Mesendoderm (in vitro differentiated cells): ENCODE measurements around the gene LIN7C.

Source experiments
- DNase-seq: peaks from one replicate; pipeline ENCODE4 v3.0.0; 2013
- H2AK5ac ChIP-seq: 2 replicates; pipeline ENCODE4 v1.6.1; 2013; ENCODE audit warnings: low read length, inconsistent platforms
- H2BK120ac ChIP-seq: 2 replicates; pipeline ENCODE4 v1.6.1; 2013; ENCODE audit warnings: low read depth, mild to moderate bottlenecking, low read length, moderate library complexity, mixed read lengths
- H2BK15ac ChIP-seq: replicated peaks from 2 replicates; pipeline ENCODE4 v1.6.1; 2013; ENCODE audit warnings: low read depth, mild to moderate bottlenecking, moderate library complexity
- H2BK5ac ChIP-seq: 2 replicates; pipeline ENCODE4 v1.6.1; 2013; ENCODE audit warnings: low read length, inconsistent platforms
- H3K18ac ChIP-seq: 2 replicates; pipeline ENCODE4 v1.6.1; 2013; ENCODE audit warnings: mild to moderate bottlenecking, low read length, mixed read lengths
- H3K23ac ChIP-seq: one replicate; pipeline ENCODE4 v1.6.1; 2013; ENCODE audit warnings: low read length
- H3K27ac ChIP-seq: 2 replicates; pipeline ENCODE4 v1.5.1; 2013; ENCODE audit warnings: low read depth, mild to moderate bottlenecking, inconsistent platforms, low read length, moderate library complexity
- H3K27me3 ChIP-seq: 2 replicates; pipeline ENCODE4 v1.6.1; 2013; ENCODE audit warnings: low read length, control low read depth, mild to moderate bottlenecking, inconsistent platforms; ENCODE audit not compliant: insufficient read depth, poor library complexity
- H3K36me3 ChIP-seq: 2 replicates; pipeline ENCODE4 v1.6.1; 2013; ENCODE audit warnings: low read length, inconsistent platforms; ENCODE audit not compliant: control insufficient read depth, insufficient read depth
- H3K4ac ChIP-seq: one replicate; pipeline ENCODE4 v1.6.1; 2013; ENCODE audit warnings: low read depth, mild to moderate bottlenecking, low read length, moderate library complexity
- H3K4me1 ChIP-seq: 2 replicates; pipeline ENCODE4 v1.6.1; 2013; ENCODE audit warnings: low read depth, low read length, inconsistent platforms; ENCODE audit not compliant: control insufficient read depth
- H3K4me2 ChIP-seq: 2 replicates; pipeline ENCODE4 v1.6.1; 2013; ENCODE audit warnings: low read length
- H3K4me3 ChIP-seq: 2 replicates; pipeline ENCODE4 v1.5.1; 2013; ENCODE audit warnings: mild to moderate bottlenecking, low read length
- H3K56ac ChIP-seq: one replicate; pipeline ENCODE4 v1.6.1; 2013; ENCODE audit warnings: low read length
- H3K79me1 ChIP-seq: 2 replicates; pipeline ENCODE4 v1.6.1; 2013; ENCODE audit warnings: low read length, inconsistent platforms
- H3K79me2 ChIP-seq: 2 replicates; pipeline ENCODE4 v1.6.1; 2013; ENCODE audit warnings: mild to moderate bottlenecking, low read length; ENCODE audit not compliant: control insufficient read depth, insufficient read depth
- H3K9ac ChIP-seq: 2 replicates; pipeline ENCODE4 v1.6.1; 2013; ENCODE audit warnings: low read length, inconsistent platforms
- H4K5ac ChIP-seq: one replicate; pipeline ENCODE4 v1.6.1; 2013; ENCODE audit warnings: low read length
- H4K8ac ChIP-seq: one replicate; pipeline ENCODE4 v1.6.1; 2013; ENCODE audit warnings: low read depth, mild to moderate bottlenecking, control low read depth, low read length, moderate library complexity
- WGBS: extraction: QIAGEN DNeasy Blood & Tissue Kit; methylation state at CpG from one replicate; pipeline ENCODE4 v1.1.7; 2013; ENCODE audit warnings: low lambda C conversion rate, missing lambda C conversion rate; ENCODE audit not compliant: insufficient coverage; ENCODE audit errors: extremely low coverage; 5-methylcytosine and 5-hydroxymethylcytosine counted together

The LIN7C gene

DNA sequence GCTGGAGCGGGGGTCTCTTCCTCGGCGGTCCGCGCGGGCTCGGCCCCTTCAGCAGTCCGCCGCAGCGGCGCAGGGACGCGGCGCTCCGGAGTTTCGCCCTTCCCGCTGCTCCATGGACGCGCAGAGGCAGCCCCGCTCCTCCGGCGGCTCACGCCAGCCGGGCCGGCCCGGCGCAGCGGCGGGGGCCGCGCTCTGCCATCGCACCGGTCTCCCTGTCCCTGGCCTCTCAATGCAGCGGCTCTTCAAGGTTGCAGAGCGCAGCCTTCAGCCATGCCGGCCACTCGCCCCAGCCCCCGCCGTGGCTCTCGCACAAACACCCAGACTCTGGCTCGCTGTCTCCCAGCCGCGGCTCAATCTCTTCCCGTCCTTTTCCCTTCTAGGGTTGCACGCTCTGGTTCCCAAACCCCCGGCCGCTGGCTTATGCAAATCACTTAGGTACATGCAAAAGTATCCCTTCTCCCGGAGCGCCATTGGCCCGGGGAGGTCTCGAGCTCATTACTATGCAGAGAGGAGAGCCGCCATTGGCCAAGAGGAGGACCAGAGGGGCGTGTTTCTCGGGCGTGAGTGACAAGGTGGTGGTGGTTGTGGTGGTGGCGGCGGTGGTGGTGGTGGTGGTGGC is 34.1 kb downstream of the LIN7C start, which contains the start of gene LGR4:
TSS of gene LGR4 (minus strand) at position 393 of the 619 bp plus-strand sequence. CDS start 488 bp downstream, outside the sequence.
- Histone ChIP-seq H3K79me2 (peaks cover 33% of the 10 kb centered on the region), H3K79me1 (peaks cover 13% of the 10 kb centered on the region), H3K23ac (peak within 1 kb of the TSS; percentile 19), H3K56ac (peak within 1 kb of the TSS; percentile 92), H4K8ac (no peak within 1 kb of the TSS), H2BK120ac (peak within 1 kb of the TSS; percentile 47), H3K9ac (peak within 1 kb of the TSS; percentile 88), H3K4ac (peak within 1 kb of the TSS; percentile 85), H3K4me2 (peak within 1 kb of the TSS; percentile 63), H3K27me3 (no peaks in the 10 kb centered on the region), H3K27ac (peak within 1 kb of the TSS; percentile 95), H3K4me3 (peak within 1 kb of the TSS; percentile 71), H3K4me1 (peaks cover 4% of the 10 kb centered on the region), H2AK5ac (no peak within 1 kb of the TSS), H4K5ac (no peak within 1 kb of the TSS), H3K36me3 (no peaks in the 10 kb centered on the region), H2BK15ac (no peak within 1 kb of the TSS), H3K18ac (peak within 1 kb of the TSS; percentile 72), H2BK5ac (peak within 1 kb of the TSS; percentile 48)
- no CpG with 5 or more reads among the region's 57 CpGs for WGBS
- peak; percentile 100 for DNase-seq

DNA sequence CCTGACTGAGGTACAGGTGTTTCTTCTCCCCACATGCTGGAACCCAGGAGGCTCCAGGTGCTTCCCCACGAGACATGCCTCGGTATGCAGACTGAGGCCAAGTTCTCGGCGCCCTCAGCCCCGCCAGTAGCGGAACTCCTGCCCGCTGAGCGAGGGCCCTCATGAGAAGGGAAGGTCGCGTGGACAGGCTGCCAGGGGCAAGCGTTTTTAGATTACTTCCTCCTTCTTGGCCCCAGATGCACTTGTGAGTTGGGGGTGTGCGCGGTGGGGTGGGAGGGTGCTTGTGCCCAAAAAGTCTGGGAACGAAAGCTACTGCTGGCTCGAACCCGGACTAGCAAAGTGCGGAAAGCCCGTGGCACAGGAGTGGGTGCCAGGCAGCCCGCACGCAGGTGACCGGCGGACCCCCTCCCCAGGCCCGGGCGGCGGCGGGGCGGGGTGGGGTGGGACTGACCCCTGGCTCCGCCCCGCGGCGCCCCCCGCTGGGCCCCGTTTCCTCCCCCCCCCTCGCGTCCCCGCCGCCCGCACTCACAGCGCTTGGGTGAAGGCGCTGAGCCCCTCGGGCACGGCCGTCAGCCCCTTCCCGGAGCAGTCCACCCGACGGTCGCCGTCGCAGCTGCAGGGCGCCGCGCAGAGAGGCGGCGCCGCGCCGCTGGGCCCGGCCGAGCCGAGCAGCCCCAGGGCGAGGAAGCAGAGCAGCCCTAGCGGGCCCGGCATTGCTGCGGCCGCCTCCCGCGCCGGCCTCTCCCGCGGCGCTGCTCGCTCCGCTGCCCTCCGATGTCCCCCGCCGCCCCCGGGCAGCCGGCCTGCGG is 34.8 kb downstream of the LIN7C start:
- Histone ChIP-seq H3K4me1 (peaks cover 4% of the 10 kb centered on the region), H3K4me2 (peak overlapping the region; percentile 63), H2BK15ac (no peak overlapping the region), H3K9ac (peak overlapping the region; percentile 88), H3K79me1 (peaks cover 13% of the 10 kb centered on the region), H2BK120ac (peak overlapping the region; percentile 47), H3K4ac (peak overlapping the region; percentile 85), H2BK5ac (peak overlapping the region; percentile 48), H3K36me3 (no peaks in the 10 kb centered on the region), H3K56ac (peak overlapping the region; percentile 92), H3K79me2 (peaks cover 36% of the 10 kb centered on the region), H4K8ac (no peak overlapping the region), H3K27me3 (no peaks in the 10 kb centered on the region), H4K5ac (no peak overlapping the region), H3K18ac (peak overlapping the region; percentile 72), H3K4me3 (peak overlapping the region; percentile 71), H3K27ac (peak overlapping the region; percentile 95), H3K23ac (peak overlapping the region; percentile 19), H2AK5ac (no peak overlapping the region)
- no CpG with 5 or more reads among the region's 79 CpGs for WGBS
- peak; percentile 65 for DNase-seq

DNA sequence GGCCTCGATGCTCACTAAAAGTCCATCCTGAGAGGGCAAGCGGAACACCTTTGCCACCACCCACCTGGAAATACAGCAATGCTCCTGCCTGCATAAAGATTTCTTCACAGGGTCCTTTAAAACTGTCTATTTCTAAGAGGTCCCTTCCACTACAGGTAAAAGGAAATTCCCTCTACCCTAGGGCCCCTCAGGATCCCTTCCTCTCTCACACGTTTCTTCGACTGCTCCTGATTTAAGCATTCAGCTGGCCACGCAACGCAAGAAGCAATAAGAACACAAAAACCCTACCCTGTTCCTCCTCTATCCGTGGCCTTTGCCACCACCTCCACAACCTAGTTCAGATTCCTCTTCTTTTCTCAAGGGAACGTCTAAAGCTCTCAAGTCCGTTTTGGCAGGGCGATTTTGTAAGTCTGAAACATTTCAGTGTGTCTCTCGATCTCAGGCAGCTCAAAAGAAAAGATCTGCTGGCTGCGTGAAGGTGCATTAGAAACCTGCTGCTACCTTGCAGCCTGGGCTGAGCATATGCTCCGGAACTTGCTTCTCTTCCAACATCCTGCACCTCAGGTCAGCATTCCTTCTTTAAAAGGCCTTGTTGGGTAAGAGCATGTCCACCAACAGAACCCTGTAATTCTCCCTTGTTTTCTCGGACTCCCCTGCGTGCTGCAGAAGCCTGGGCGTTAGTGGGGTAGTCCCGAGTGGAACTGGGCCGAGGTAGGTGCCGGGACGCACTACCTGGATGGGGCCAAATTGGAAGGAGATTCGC is 35.6 kb downstream of the LIN7C start:
- Histone ChIP-seq H4K8ac (no peak overlapping the region), H3K27ac (peak overlapping the region; percentile 6), H3K79me2 (peaks cover 38% of the 10 kb centered on the region), H3K4me3 (peak overlapping the region; percentile 42), H3K4ac (no peak overlapping the region), H3K23ac (no peak overlapping the region), H3K27me3 (no peaks in the 10 kb centered on the region), H3K56ac (peak overlapping the region; percentile 71), H2BK15ac (no peak overlapping the region), H3K9ac (peak overlapping the region; percentile 57), H3K4me1 (peaks cover 4% of the 10 kb centered on the region), H3K36me3 (no peaks in the 10 kb centered on the region), H3K79me1 (peaks cover 13% of the 10 kb centered on the region), H2BK5ac (no peak overlapping the region), H2BK120ac (no peak overlapping the region), H4K5ac (no peak overlapping the region), H3K18ac (peak overlapping the region; percentile 1), H3K4me2 (peak overlapping the region; percentile 63), H2AK5ac (no peak overlapping the region)
- WGBS, result no CpG with 5 or more reads among the region's 21 CpGs
- peak; percentile 70 for DNase-seq

DNA sequence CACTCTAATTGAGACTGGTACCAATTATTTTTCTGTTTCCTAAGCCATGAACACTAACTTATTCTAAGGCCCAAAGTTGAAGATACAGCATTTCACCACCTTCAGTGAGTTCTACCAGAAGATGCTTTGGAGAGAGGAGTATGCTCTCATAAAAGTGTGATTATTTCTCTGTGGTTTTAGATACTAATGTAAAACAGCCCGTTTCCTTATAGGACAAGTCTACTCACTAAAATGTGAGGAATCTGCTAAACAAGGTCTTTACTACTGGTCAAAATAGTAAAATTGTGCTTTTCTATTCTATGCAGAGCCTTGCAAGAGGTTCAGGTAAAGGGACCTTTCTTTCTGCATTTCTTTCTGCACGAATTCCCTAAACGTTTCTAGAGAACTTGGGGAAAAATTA is 36.4 kb downstream of the LIN7C start:
- H3K27me3 ChIP-seq, result no peaks in the 10 kb centered on the region
- H3K79me1 ChIP-seq, result peaks cover 13% of the 10 kb centered on the region
- no peak for DNase-seq
- H3K56ac ChIP-seq, result no peak overlapping the region
- no peak overlapping the region for H2BK120ac ChIP-seq
- H3K4me2 ChIP-seq, result no peak overlapping the region
- H3K4me3 ChIP-seq, result no peak overlapping the region
- no peaks in the 10 kb centered on the region for H3K36me3 ChIP-seq
- no peak overlapping the region for H3K18ac ChIP-seq
- no peak overlapping the region for H2BK15ac ChIP-seq
- no peak overlapping the region for H3K27ac ChIP-seq
- peaks cover 41% of the 10 kb centered on the region for H3K79me2 ChIP-seq
- no CpG with 5 or more reads among the region's 3 CpGs for WGBS
- H4K5ac ChIP-seq, result no peak overlapping the region
- H2AK5ac ChIP-seq, result no peak overlapping the region
- no peak overlapping the region for H3K4ac ChIP-seq
- no peak overlapping the region for H2BK5ac ChIP-seq
- peaks cover 4% of the 10 kb centered on the region for H3K4me1 ChIP-seq
- H3K23ac ChIP-seq, result no peak overlapping the region
- H4K8ac ChIP-seq, result no peak overlapping the region
- H3K9ac ChIP-seq, result no peak overlapping the region

DNA sequence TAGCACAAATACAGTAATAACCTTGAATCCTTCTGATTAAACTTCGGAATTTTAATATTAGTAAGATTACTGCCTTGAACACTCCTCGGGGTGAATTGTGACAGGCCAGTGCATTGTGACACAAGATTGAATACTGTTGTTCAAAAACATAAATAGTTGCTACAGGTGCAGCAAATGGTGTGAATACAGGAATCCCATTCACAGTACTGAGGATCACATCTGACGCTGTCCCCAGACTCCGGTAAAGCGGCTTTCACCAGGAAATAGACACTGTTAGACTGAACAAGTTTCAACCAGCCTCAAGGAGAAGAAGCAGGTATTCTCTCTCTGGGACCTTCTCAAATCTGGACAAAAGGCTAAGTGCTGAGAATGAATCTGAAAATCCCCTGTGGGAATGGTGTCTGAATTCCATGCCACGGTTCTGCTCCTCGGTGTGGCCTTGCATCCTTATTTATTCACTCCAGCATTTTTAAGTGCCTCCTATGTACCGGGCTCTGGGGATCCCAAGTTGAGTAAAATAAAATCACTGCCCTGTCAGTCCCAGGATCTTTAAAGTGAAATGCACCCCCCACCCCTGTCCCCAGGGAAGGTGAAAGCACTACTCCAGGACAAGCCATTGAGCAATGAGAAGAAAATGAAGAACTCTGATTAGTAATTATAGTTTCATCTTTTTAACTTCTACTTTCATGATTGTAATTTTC is 37.4 kb downstream of the LIN7C start:
- no peak overlapping the region for H4K8ac ChIP-seq
- H3K4me1 ChIP-seq, result peaks cover 4% of the 10 kb centered on the region
- no peak overlapping the region for H2BK120ac ChIP-seq
- H3K79me2 ChIP-seq, result peaks cover 43% of the 10 kb centered on the region
- H3K56ac ChIP-seq, result no peak overlapping the region
- no peak overlapping the region for H2BK15ac ChIP-seq
- no peak overlapping the region for H2AK5ac ChIP-seq
- peaks cover 13% of the 10 kb centered on the region for H3K79me1 ChIP-seq
- no CpG with 5 or more reads among the region's 8 CpGs for WGBS
- no peak overlapping the region for H3K27ac ChIP-seq
- H3K27me3 ChIP-seq, result no peaks in the 10 kb centered on the region
- no peak overlapping the region for H4K5ac ChIP-seq
- H3K23ac ChIP-seq, result no peak overlapping the region
- DNase-seq, result no peak
- no peak overlapping the region for H3K9ac ChIP-seq
- H3K4me3 ChIP-seq, result no peak overlapping the region
- H3K4me2 ChIP-seq, result no peak overlapping the region
- H3K36me3 ChIP-seq, result no peaks in the 10 kb centered on the region
- no peak overlapping the region for H3K18ac ChIP-seq
- H2BK5ac ChIP-seq, result no peak overlapping the region
- H3K4ac ChIP-seq, result no peak overlapping the region
